IMR-90 (cell line): ENCODE measurements around the gene NOL4L. TPM values are rescaled to one million over a fixed set of nuclear protein-coding genes. Genes with fewer than 3 reads are reported as not detected.

ENCODE experiments used
- ATAC-seq: fragments of 200-7000 bp; cut with Tn5 transposase; 2 replicates; pipeline ENCODE4 v1.9.1; 2020; ENCODE audit warnings: low read depth, mild to moderate bottlenecking, moderate library complexity
- BruUV-seq: library from RNA; stranded (reverse); fragments of 400-500 nt; replicated peaks from 2 replicates; lab custom pipeline; 2021; lab: Mats Ljungman, UMichigan
- CTCF ChIA-PET: fragments of 300-600 bp; formaldehyde crosslinking; extraction: SDS; loops from one replicate; lab custom pipeline; 2021; ENCODE audit warnings: antibody characterized with exemption; lab: Yijun Ruan, JAX
- POLR2A ChIA-PET: fragments of 300-600 bp; sonication (Branson Sonifier 250); formaldehyde crosslinking; loops from one replicate; lab custom pipeline; 2022; ENCODE audit warnings: antibody characterized with exemption; ENCODE audit not compliant: unreplicated experiment; lab: Charles Lee
- DNase-seq: peaks from one replicate; pipeline ENCODE4 v3.0.0; 2013
- H2AFZ ChIP-seq: replicated peaks from 2 replicates; pipeline ENCODE3; 2013; ENCODE audit warnings: low read length, mild to moderate bottlenecking; ENCODE audit not compliant: poor library complexity
- H2AK5ac ChIP-seq: 2 replicates; pipeline ENCODE4 v1.6.1; 2013; ENCODE audit warnings: low read depth, low read length, inconsistent platforms
- H2AK9ac ChIP-seq: replicated peaks from 2 replicates; pipeline ENCODE3; 2013; ENCODE audit warnings: mild to moderate bottlenecking, low read depth, low read length, moderate library complexity; ENCODE audit not compliant: poor library complexity
- H2BK120ac ChIP-seq: 2 replicates; pipeline ENCODE4 v1.6.1; 2013; ENCODE audit warnings: low read depth, low read length, inconsistent platforms
- H2BK15ac ChIP-seq: 3 replicates; pipeline ENCODE4 v1.6.1; 2013; ENCODE audit warnings: low read depth, low read length, inconsistent platforms
- H2BK20ac ChIP-seq: 2 replicates; pipeline ENCODE4 v1.6.1; 2013; ENCODE audit warnings: low read depth, mild to moderate bottlenecking, inconsistent platforms, low read length, moderate library complexity
- H2BK5ac ChIP-seq: 2 replicates; pipeline ENCODE4 v1.6.1; 2013; ENCODE audit warnings: mild to moderate bottlenecking, low read depth, low read length, inconsistent platforms; ENCODE audit not compliant: poor library complexity, severe bottlenecking
- H3K14ac ChIP-seq: replicated peaks from 2 replicates; pipeline ENCODE4 v1.6.1; 2013; ENCODE audit warnings: low read depth, low read length, inconsistent platforms
- H3K18ac ChIP-seq: 2 replicates; pipeline ENCODE4 v1.6.1; 2013; ENCODE audit warnings: low read depth, low read length, control low read depth
- H3K23ac ChIP-seq: 2 replicates; pipeline ENCODE4 v1.6.1; 2013; ENCODE audit warnings: low read depth, low read length, inconsistent platforms
- H3K27ac ChIP-seq: 2 replicates; pipeline ENCODE4 v1.5.1; 2013; ENCODE audit warnings: mild to moderate bottlenecking, control low read depth, low read length; ENCODE audit not compliant: insufficient read depth
- H3K27me3 ChIP-seq: 2 replicates; pipeline ENCODE4 v1.6.1; 2013; ENCODE audit warnings: low read length; ENCODE audit not compliant: control insufficient read depth, insufficient read depth
- H3K36me3 ChIP-seq: 2 replicates; pipeline ENCODE4 v1.6.1; 2013; ENCODE audit warnings: low read length, mixed read lengths; ENCODE audit not compliant: control insufficient read depth, insufficient read depth
- H3K4ac ChIP-seq: 2 replicates; pipeline ENCODE4 v1.6.1; 2013; ENCODE audit warnings: low read depth, low read length, inconsistent platforms
- H3K4me1 ChIP-seq: 2 replicates; pipeline ENCODE4 v1.6.1; 2013; ENCODE audit warnings: low read length, mixed read lengths; ENCODE audit not compliant: control insufficient read depth, insufficient read depth
- H3K4me2 ChIP-seq: 2 replicates; pipeline ENCODE4 v1.6.1; 2013; ENCODE audit warnings: low read depth, mild to moderate bottlenecking, control low read depth, low read length, moderate library complexity
- H3K4me3 ChIP-seq: 2 replicates; pipeline ENCODE4 v1.5.1; 2013; ENCODE audit warnings: low read depth, mild to moderate bottlenecking, control low read depth, low read length, moderate library complexity; ENCODE audit not compliant: insufficient read depth
- H3K56ac ChIP-seq: 2 replicates; pipeline ENCODE4 v1.6.1; 2013; ENCODE audit warnings: low read length, inconsistent platforms; ENCODE audit not compliant: insufficient read depth; ENCODE audit errors: extremely low read depth
- H3K79me1 ChIP-seq, 2 experiments: 2 replicates each; pipeline ENCODE4 v1.6.1; 2013; ENCODE audit warnings: low read length in 2 of 2, inconsistent platforms in 1 of 2, low read depth in 1 of 2
- H3K9ac ChIP-seq: 2 replicates; pipeline ENCODE4 v1.6.1; 2013; ENCODE audit warnings: low read depth, low read length, control low read depth
- H3K9me1 ChIP-seq: 2 replicates; pipeline ENCODE4 v1.6.1; 2013; ENCODE audit warnings: low read length, inconsistent platforms; ENCODE audit not compliant: insufficient read depth
- H3K9me3 ChIP-seq: 2 replicates; pipeline ENCODE4 v1.6.1; 2013; ENCODE audit warnings: low read length; ENCODE audit not compliant: control insufficient read depth, insufficient read depth
- H4K20me1 ChIP-seq: 2 replicates; pipeline ENCODE4 v1.6.1; 2013; ENCODE audit warnings: low read length, inconsistent platforms; ENCODE audit not compliant: insufficient read depth
- H4K5ac ChIP-seq: 2 replicates; pipeline ENCODE4 v1.6.1; 2013; ENCODE audit warnings: mild to moderate bottlenecking, low read depth, low read length, control low read depth
- H4K8ac ChIP-seq, 2 experiments: 2 replicates each; pipeline ENCODE4 v1.6.1; 2013; ENCODE audit warnings: low read depth in 2 of 2, low read length in 2 of 2, control low read depth in 1 of 2, inconsistent platforms in 1 of 2
- H4K91ac ChIP-seq: 2 replicates; pipeline ENCODE4 v1.6.1; 2013; ENCODE audit warnings: low read depth, low read length, inconsistent platforms; ENCODE audit not compliant: insufficient read depth
- BHLHE40 ChIP-seq: fragments of 150-350 bp; IDR thresholded peaks from 2 replicates; pipeline ENCODE4 v1.6.1; 2016; ENCODE audit warnings: mild to moderate bottlenecking, low read depth, low read length
- CEBPB ChIP-seq: IDR thresholded peaks from 2 replicates; pipeline ENCODE4 v1.6.1; 2012; ENCODE audit warnings: low read depth, low read length, improper control_type of control experiment
- CHD1 ChIP-seq: IDR thresholded peaks from 2 replicates; pipeline ENCODE4 v1.6.1; 2012; ENCODE audit warnings: low read depth, low read length, improper control_type of control experiment
- FOS ChIP-seq: fragments of 150-350 bp; IDR thresholded peaks from 2 replicates; pipeline ENCODE4 v1.6.1; 2016; ENCODE audit warnings: low read depth, low read length
- MAFK ChIP-seq: IDR thresholded peaks from 2 replicates; pipeline ENCODE4 v1.6.1; 2012; ENCODE audit warnings: low read depth, low read length, improper control_type of control experiment
- MAZ ChIP-seq: IDR thresholded peaks from 2 replicates; pipeline ENCODE4 v1.6.1; 2012; ENCODE audit warnings: low read depth, mild to moderate bottlenecking, low read length, improper control_type of control experiment, moderate library complexity, borderline replicate concordance
- MXI1 ChIP-seq: IDR thresholded peaks from 2 replicates; pipeline ENCODE4 v1.6.1; 2012; ENCODE audit warnings: low read depth, mild to moderate bottlenecking, low read length, moderate library complexity, borderline replicate concordance
- NFE2L2 ChIP-seq: fragments of 150-350 bp; IDR thresholded peaks from 2 replicates; pipeline ENCODE4 v1.6.1; 2016; ENCODE audit warnings: low read depth, mild to moderate bottlenecking, low read length
- POLR2A ChIP-seq: IDR thresholded peaks from 2 replicates; pipeline ENCODE4 v1.6.1; 2012; ENCODE audit warnings: mild to moderate bottlenecking, low read depth, low read length
- RAD21 ChIP-seq: IDR thresholded peaks from 2 replicates; pipeline ENCODE4 v1.6.1; 2012; ENCODE audit warnings: low read length, improper control_type of control experiment
- RCOR1 ChIP-seq: IDR thresholded peaks from 2 replicates; pipeline ENCODE4 v1.6.1; 2012; ENCODE audit warnings: mild to moderate bottlenecking, low read length, improper control_type of control experiment; ENCODE audit not compliant: insufficient replicate concordance
- RFX5 ChIP-seq: IDR thresholded peaks from 2 replicates; pipeline ENCODE4 v1.8.0; 2012; ENCODE audit warnings: low read depth, mild to moderate bottlenecking, low read length, moderate library complexity
- SMC3 ChIP-seq: fragments of 150-350 bp; IDR thresholded peaks from 2 replicates; pipeline ENCODE4 v1.6.1; 2016; ENCODE audit warnings: low read depth, mild to moderate bottlenecking, antibody characterized with exemption, low read length, moderate library complexity
- WGBS, 2 experiments: methylation state at CpG; one replicate each; pipeline versions ENCODE4 v1.1.5 to v1.1.7; 2013; ENCODE audit warnings: missing lambda C conversion rate in 2 of 2; ENCODE audit not compliant: insufficient read length in 1 of 2; ENCODE audit errors: extremely low coverage in 2 of 2; 5-methylcytosine and 5-hydroxymethylcytosine counted together
- dilution Hi-C: fragments of 300-500 bp; cut with HindIII; formaldehyde crosslinking; loops from one replicate; pipeline ENCODE4 v1.14.3; 2018; ENCODE audit warnings: low sequenced_read_pairs; ENCODE audit not compliant: unreplicated experiment
- in situ Hi-C: fragments of 300-500 bp; cut with MboI; formaldehyde crosslinking; loops from 3 replicates; pipeline ENCODE4 v1.14.3; 2019; ENCODE audit warnings: low sequenced_read_pairs, inconsistent platforms, mixed read lengths
- intact Hi-C: fragments of 100-400 bp; cut with micrococcal nuclease; formaldehyde crosslinking; loops from 2 replicates; pipeline ENCODE4 v1.10.0; 2022
- polyA plus RNA-seq, 3 experiments: library from polyadenylated mRNA; depleted of rRNA; stranded (reverse); fragments of >200 nt; gene quantifications; 2 replicates each; pipeline ENCODE4 v1.2.3, GENCODE V29; 2012; ENCODE audit warnings: low replicate concordance in 1 of 3
- total RNA-seq: library from RNA; depleted of rRNA; stranded (reverse); fragments of >200 nt; gene quantifications from 2 replicates; pipeline ENCODE4 v1.2.3, GENCODE V29; 2012
- TF ChIP-seq, protein P1 (sequence below): fragments of 150-350 bp; IDR thresholded peaks from 2 replicates; pipeline ENCODE4 v1.6.1; 2017; ENCODE audit warnings: mild to moderate bottlenecking, antibody characterized with exemption, low read length, low read depth
- TF ChIP-seq, protein P2 (sequence below): fragments of 150-350 bp; IDR thresholded peaks from 2 replicates; pipeline ENCODE4 v1.6.1; 2016; ENCODE audit warnings: low read depth, mild to moderate bottlenecking, low read length, moderate library complexity, borderline replicate concordance

The NOL4L gene
- total and polyA plus RNA-seq, 2 of the 4 experiments (the other 2 are of a cell fraction) = 4.7 to 13.3 TPM

DNA sequence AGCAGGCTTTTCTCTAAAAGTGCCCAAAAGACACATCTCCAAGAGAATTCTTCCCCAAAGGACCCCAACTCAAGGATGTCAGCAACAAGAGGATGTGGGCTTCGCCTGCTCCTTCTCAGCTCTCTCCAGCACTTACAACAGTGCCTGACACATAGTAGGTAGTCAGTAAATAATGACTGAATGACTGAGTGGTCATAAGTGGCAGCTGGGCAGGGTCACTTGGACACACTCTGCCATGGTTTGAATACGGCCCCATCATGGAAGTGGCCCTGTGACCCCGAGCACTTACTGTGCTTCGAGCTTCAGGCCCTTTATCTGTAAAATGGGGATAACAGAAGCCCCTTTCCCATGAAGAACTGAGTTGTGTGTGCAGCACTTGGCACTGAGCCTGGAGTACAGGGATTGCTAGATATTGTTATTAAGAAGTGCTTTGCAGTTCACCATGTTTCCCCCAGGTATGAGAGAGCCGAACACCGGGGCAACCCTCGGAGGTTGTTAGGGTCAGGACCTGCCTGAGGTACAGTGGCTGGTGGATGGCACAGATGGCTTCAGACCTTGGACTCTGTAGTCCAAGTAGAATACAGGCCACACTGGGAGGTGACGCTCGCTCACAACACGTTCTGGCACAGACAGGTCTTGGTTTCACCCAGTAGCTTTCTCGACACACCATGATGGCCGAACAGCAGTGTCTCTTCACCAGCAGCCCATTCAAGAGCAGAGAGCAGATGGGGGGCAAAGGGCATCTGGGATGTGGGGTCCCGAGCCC is 56.0 kb downstream of the NOL4L start:
- POLR2A ChIA-PET = no interaction called here
- Histone ChIP-seq H2BK15ac (no peak overlapping the region), H3K9me1 (no peaks in the 10 kb centered on the region), H2BK20ac (no peak overlapping the region), H3K27ac (no peak overlapping the region), H2AFZ (no peak overlapping the region), H3K27me3 (peaks cover 34% of the 10 kb centered on the region), H2BK120ac (no peak overlapping the region), H4K5ac (no peak overlapping the region), H3K4me2 (no peak overlapping the region), H3K23ac (no peak overlapping the region), H3K4ac (no peak overlapping the region), H3K4me1 (no peaks in the 10 kb centered on the region), H3K9ac (no peak overlapping the region), H4K8ac (no peak overlapping the region), H3K56ac (no peak overlapping the region), H3K18ac (no peak overlapping the region), H4K20me1 (no peaks in the 10 kb centered on the region), H3K79me1 (no peaks in the 10 kb centered on the region), H2BK5ac (no peak overlapping the region), H3K36me3 (no peaks in the 10 kb centered on the region), H3K14ac (no peak overlapping the region), H4K91ac (no peak overlapping the region), H3K4me3 (no peak overlapping the region), H3K9me3 (no peaks in the 10 kb centered on the region), H2AK5ac (no peak overlapping the region), H2AK9ac (no peak overlapping the region)
- in situ Hi-C loops = no loop called here
- dilution Hi-C loops = no loop called here
- no peak for ATAC-seq
- intact Hi-C loops = no loop called here
- CTCF ChIA-PET = interaction anchor here (1.7 kb wide), 1 partner anchor 125 kb away, joined by 4 read pairs; no protein-coding TSS in a partner anchor
- DNase-seq = no peak
- BruUV-seq = no TSS peak
- 100% methylated on average over 3 of the region's 13 CpGs; no CpG with 5 or more reads in 1 of the 2 experiments for WGBS, 2 experiments
- TF ChIP-seq SMC3 = no peak
- TF ChIP-seq MAZ = no peak
- TF ChIP-seq, protein P1, sequence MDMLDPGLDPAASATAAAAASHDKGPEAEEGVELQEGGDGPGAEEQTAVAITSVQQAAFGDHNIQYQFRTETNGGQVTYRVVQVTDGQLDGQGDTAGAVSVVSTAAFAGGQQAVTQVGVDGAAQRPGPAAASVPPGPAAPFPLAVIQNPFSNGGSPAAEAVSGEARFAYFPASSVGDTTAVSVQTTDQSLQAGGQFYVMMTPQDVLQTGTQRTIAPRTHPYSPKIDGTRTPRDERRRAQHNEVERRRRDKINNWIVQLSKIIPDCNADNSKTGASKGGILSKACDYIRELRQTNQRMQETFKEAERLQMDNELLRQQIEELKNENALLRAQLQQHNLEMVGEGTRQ = no peak
- TF ChIP-seq, protein P2, sequence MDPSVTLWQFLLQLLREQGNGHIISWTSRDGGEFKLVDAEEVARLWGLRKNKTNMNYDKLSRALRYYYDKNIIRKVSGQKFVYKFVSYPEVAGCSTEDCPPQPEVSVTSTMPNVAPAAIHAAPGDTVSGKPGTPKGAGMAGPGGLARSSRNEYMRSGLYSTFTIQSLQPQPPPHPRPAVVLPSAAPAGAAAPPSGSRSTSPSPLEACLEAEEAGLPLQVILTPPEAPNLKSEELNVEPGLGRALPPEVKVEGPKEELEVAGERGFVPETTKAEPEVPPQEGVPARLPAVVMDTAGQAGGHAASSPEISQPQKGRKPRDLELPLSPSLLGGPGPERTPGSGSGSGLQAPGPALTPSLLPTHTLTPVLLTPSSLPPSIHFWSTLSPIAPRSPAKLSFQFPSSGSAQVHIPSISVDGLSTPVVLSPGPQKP = no peak
- no peak for TF ChIP-seq POLR2A
- no peak for TF ChIP-seq CEBPB
- no peak for TF ChIP-seq RCOR1
- no peak for TF ChIP-seq RAD21
- TF ChIP-seq BHLHE40 = no peak
- TF ChIP-seq MXI1 = no peak
- TF ChIP-seq CHD1 = no peak
- no peak for TF ChIP-seq NFE2L2
- TF ChIP-seq FOS = no peak
- no peak for TF ChIP-seq RFX5
- TF ChIP-seq MAFK = no peak
